OCI-LY1 (cell line): ENCODE results near the gene GSTP1.

ENCODE experiments used
- H2AFZ ChIP-seq: fragments of 200-600 bp; sonication (generic), shearing (Covaris generic); 2 replicates; pipeline ENCODE4 v1.6.0; 2014; ENCODE audit warnings: antibody characterized with exemption, mild to moderate bottlenecking, low read length
- H3F3A ChIP-seq: fragments of 200-600 bp; sonication (generic), shearing (Covaris generic); 2 replicates; pipeline ENCODE4 v1.6.0; 2014; ENCODE audit warnings: mild to moderate bottlenecking, antibody characterized with exemption, low read length, moderate library complexity; ENCODE audit not compliant: insufficient read depth
- H3K27ac ChIP-seq: fragments of 200-600 bp; sonication (generic); 2 replicates; pipeline ENCODE4 v1.5.1; 2014; ENCODE audit warnings: low read length, mixed run types, mild to moderate bottlenecking, low read depth; ENCODE audit not compliant: poor library complexity, severe bottlenecking
- H3K27me3 ChIP-seq: fragments of 200-600 bp; sonication (generic); 2 replicates; pipeline ENCODE4 v1.6.0; 2014; ENCODE audit warnings: antibody characterized with exemption, mild to moderate bottlenecking, low read length, moderate library complexity; ENCODE audit not compliant: insufficient read depth
- H3K36me3 ChIP-seq: fragments of 200-600 bp; sonication (generic); 2 replicates; pipeline ENCODE4 v1.6.1; 2014; ENCODE audit warnings: mild to moderate bottlenecking, antibody characterized with exemption, low read length, moderate library complexity, mixed read lengths; ENCODE audit not compliant: insufficient read depth
- H3K4me1 ChIP-seq: fragments of 200-600 bp; sonication (generic); 2 replicates; pipeline ENCODE4 v1.5.1; 2014; ENCODE audit warnings: mild to moderate bottlenecking, low read length, moderate library complexity; ENCODE audit not compliant: insufficient read depth, severe bottlenecking
- H3K4me2 ChIP-seq: fragments of 200-600 bp; sonication (generic), shearing (Covaris generic); 2 replicates; pipeline ENCODE4 v1.6.1; 2014; ENCODE audit warnings: low read length
- H3K4me3 ChIP-seq: fragments of 200-600 bp; sonication (generic); 2 replicates; pipeline ENCODE4 v1.5.1; 2014; ENCODE audit warnings: low read length, low read depth, mild to moderate bottlenecking, mixed read lengths; ENCODE audit not compliant: poor library complexity, severe bottlenecking
- H3K79me2 ChIP-seq: fragments of 200-600 bp; shearing (Covaris generic); 2 replicates; pipeline ENCODE4 v1.6.1; 2016; ENCODE audit warnings: mixed run types, low read length, mixed read lengths; ENCODE audit not compliant: insufficient read depth
- H3K9ac ChIP-seq: fragments of 200-600 bp; sonication (generic), shearing (Covaris generic); 2 replicates; pipeline ENCODE4 v1.6.1; 2014; ENCODE audit warnings: mild to moderate bottlenecking, low read length, mixed read lengths
- H3K9me2 ChIP-seq: fragments of 200-600 bp; sonication (generic), shearing (Covaris generic); 2 replicates; pipeline ENCODE4 v1.6.1; 2014; ENCODE audit warnings: low read depth, mild to moderate bottlenecking, low read length, mixed read lengths
- H3K9me3 ChIP-seq: fragments of 200-600 bp; shearing (Covaris generic); 2 replicates; pipeline ENCODE4 v1.6.1; 2014; ENCODE audit warnings: low read length, mixed read lengths
- H4K20me1 ChIP-seq: fragments of 200-600 bp; sonication (generic), shearing (Covaris generic); 2 replicates; pipeline ENCODE4 v1.6.0; 2016; ENCODE audit warnings: mild to moderate bottlenecking, low read length; ENCODE audit not compliant: insufficient read depth
- EZH2 ChIP-seq: fragments of 200-600 bp; sonication (generic), shearing (Covaris generic); IDR thresholded peaks from 2 replicates; pipeline ENCODE4 v1.8.0; 2017; ENCODE audit warnings: borderline replicate concordance, mixed run types, mild to moderate bottlenecking, antibody characterized with exemption, low read length, moderate library complexity, mixed read lengths
- TF ChIP-seq, protein P1 (sequence below): fragments of 200-600 bp; sonication (generic), shearing (Covaris generic); IDR thresholded peaks from 2 replicates; pipeline ENCODE4 v1.5.1; 2017; ENCODE audit warnings: mild to moderate bottlenecking, antibody characterized with exemption, low read length, moderate library complexity, mixed read lengths

The GSTP1 gene

DNA sequence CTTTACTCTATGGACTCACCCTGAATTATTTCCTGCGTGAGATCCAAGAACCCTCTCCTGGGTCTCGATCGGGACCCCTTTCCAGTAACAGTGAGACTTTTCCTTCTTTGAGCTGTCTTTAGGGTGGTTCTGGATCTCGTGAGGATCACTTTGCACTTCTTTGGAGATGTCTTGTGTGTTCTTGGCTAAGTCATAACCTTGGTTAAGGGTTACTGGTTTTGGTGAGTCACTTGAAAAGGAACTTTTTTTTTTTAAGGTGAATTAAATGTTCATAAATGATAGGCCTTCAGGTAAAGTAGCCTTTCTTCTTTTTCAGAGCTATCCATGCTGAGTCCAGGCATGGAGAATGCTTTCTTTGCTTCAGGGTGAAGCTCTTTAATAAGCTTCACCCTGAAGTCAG, 19.4 kb upstream of the GSTP1 start:
- H3K4me3 ChIP-seq = no peak overlapping the region
- no peaks in the 10 kb centered on the region for H3K9me3 ChIP-seq
- H4K20me1 ChIP-seq = no peaks in the 10 kb centered on the region
- H2AFZ ChIP-seq = no peak overlapping the region
- H3K9ac ChIP-seq = no peak overlapping the region
- no peaks in the 10 kb centered on the region for H3F3A ChIP-seq
- no peaks in the 10 kb centered on the region; the same call in 1 of the 2 replicates for H3K27me3 ChIP-seq
- H3K4me2 ChIP-seq = no peak overlapping the region
- H3K9me2 ChIP-seq = no peaks in the 10 kb centered on the region
- no peaks in the 10 kb centered on the region for H3K36me3 ChIP-seq
- no peaks in the 10 kb centered on the region for H3K79me2 ChIP-seq
- H3K27ac ChIP-seq = no peak overlapping the region
- peaks cover 9% of the 10 kb centered on the region for H3K4me1 ChIP-seq
- TF ChIP-seq, protein P1, sequence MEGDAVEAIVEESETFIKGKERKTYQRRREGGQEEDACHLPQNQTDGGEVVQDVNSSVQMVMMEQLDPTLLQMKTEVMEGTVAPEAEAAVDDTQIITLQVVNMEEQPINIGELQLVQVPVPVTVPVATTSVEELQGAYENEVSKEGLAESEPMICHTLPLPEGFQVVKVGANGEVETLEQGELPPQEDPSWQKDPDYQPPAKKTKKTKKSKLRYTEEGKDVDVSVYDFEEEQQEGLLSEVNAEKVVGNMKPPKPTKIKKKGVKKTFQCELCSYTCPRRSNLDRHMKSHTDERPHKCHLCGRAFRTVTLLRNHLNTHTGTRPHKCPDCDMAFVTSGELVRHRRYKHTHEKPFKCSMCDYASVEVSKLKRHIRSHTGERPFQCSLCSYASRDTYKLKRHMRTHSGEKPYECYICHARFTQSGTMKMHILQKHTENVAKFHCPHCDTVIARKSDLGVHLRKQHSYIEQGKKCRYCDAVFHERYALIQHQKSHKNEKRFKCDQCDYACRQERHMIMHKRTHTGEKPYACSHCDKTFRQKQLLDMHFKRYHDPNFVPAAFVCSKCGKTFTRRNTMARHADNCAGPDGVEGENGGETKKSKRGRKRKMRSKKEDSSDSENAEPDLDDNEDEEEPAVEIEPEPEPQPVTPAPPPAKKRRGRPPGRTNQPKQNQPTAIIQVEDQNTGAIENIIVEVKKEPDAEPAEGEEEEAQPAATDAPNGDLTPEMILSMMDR = no peak
- no peak for TF ChIP-seq EZH2

DNA sequence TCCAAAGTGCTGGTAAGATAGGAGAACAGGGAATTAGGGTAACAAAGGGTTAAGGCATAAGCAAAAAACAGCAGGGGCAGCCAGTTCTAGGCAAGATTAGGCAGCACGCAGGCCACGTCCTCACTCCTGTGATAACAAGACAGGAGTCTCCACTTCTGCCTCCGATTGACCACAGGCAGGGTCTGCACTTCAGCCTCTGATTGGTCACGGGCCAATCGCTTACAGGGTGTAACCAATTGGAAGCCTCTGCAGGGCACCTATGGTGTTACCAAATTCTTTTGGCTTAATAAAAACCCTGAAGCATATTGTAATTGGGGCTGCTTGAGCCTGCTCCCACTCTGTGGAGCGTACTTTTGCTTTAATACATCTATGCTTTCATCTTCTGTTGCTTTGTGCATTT, 12.2 kb upstream of the GSTP1 start:
- H4K20me1 ChIP-seq = no peaks in the 10 kb centered on the region
- no peak overlapping the region for H3K27ac ChIP-seq
- H3K9me3 ChIP-seq = no peaks in the 10 kb centered on the region
- no peaks in the 10 kb centered on the region for H3F3A ChIP-seq
- no peaks in the 10 kb centered on the region for H3K79me2 ChIP-seq
- H3K9me2 ChIP-seq = no peaks in the 10 kb centered on the region
- H2AFZ ChIP-seq = no peak overlapping the region
- no peak for TF ChIP-seq EZH2
- TF ChIP-seq, protein P1 = no peak
- no peaks in the 10 kb centered on the region for H3K36me3 ChIP-seq
- H3K4me2 ChIP-seq = no peak overlapping the region
- H3K4me1 ChIP-seq = no peaks in the 10 kb centered on the region
- H3K27me3 ChIP-seq = peaks cover 4% of the 10 kb centered on the region; the same call in 1 of the 2 replicates
- H3K9ac ChIP-seq = no peak overlapping the region
- H3K4me3 ChIP-seq = no peak overlapping the region

DNA sequence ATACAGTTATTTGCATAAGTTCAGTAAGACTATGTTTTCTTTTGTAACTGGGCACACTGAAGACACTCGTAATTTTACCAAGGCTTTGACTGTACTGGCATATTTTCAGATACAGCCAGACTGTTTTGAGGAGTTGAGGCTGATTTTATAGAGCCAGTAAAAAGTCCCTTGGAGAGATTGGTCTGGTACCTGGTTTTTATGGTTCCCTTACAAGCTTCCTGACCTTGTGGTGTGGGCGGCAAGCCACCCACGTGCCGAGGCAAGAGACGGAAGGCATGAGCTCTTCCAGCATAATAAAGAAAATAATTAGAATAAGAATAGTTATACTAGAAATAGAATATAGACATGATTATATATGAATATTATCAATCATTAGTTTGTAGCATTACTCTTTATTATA, 11.3 kb upstream of the GSTP1 start:
- Histone ChIP-seq H3K9me2 (no peaks in the 10 kb centered on the region), H4K20me1 (no peaks in the 10 kb centered on the region), H2AFZ (no peak overlapping the region), H3K36me3 (no peaks in the 10 kb centered on the region), H3F3A (no peaks in the 10 kb centered on the region), H3K4me1 (no peaks in the 10 kb centered on the region), H3K27me3 (peaks cover 4% of the 10 kb centered on the region; the same call in 1 of the 2 replicates), H3K9me3 (no peaks in the 10 kb centered on the region), H3K4me2 (no peak overlapping the region), H3K79me2 (no peaks in the 10 kb centered on the region), H3K4me3 (no peak overlapping the region), H3K9ac (no peak overlapping the region), H3K27ac (no peak overlapping the region)
- no peak for TF ChIP-seq EZH2
- TF ChIP-seq, protein P1 = no peak
